ENCODE data around the gene MRPS16. TPM values are rescaled to one million over a fixed set of nuclear protein-coding genes. Genes with fewer than 3 reads are reported as not detected.
A peak's percentile ranks its signal among the peaks of the same experiment; 100 is the strongest.

The MRPS16 gene
- total and polyA plus RNA-seq, 2 of the 13 experiments (the other 11 are each of a cell fraction or from before 2014, with no cell fraction given) = 70.1 to 135 TPM

DNA sequence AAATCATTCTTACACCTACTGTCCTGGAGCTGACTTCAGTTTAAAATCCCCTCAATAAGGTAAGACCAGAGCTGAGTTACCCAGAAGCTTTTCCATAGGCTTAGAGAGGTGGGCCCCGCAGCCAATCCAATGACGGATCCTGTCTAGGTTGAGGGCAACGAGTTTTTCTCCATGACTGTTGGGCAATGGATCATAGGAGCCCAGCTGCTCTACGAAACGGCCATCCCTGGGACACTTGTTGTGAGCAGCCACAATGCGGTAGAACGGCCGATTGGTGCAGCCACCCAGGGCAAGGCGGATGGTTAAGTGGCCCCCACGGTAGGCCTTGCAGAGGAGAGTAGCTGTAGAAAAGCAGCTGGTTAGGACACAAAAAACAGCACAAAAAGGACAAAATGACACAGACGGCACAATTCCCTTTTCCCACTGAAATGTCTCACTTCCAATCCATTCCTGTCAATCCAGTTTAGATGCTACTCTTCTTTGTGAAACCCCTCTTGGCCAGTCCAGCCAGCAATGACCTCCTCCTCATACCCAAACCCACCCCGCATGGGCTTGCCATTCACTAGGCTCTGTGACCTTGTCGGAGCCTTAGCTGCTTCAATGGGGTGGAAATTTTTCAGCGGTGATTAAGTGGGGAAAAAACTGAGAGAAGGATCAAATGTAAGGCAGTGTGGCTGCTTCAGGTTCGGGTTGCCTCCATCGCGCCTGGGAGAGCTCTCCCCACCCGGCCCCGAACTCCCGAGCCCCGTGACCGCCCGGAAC lies 580 bp downstream of the MRPS16 start (continued):
- no peak; the same call in 1 of the 2 replicates for TF ChIP-seq ZNF839 (CRISPR knock-in tag; IDR thresholded peaks at IDR 0.05; ENCODE audit: borderline replicate concordance)
- TF ChIP-seq, protein P1, sequence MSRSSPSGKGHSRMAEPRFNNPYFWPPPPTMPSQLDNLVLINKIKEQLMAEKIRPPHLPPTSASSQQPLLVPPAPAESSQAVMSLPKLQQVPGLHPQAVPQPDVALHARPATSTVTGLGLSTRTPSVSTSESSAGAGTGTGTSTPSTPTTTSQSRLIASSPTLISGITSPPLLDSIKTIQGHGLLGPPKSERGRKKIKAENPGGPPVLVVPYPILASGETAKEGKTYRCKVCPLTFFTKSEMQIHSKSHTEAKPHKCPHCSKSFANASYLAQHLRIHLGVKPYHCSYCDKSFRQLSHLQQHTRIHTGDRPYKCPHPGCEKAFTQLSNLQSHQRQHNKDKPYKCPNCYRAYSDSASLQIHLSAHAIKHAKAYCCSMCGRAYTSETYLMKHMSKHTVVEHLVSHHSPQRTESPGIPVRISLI (CRISPR knock-in tag; IDR thresholded peaks at IDR 0.05; ENCODE audit: borderline replicate concordance) = 0 out of 2 replicates have a peak, but pooled peaks have one; percentile 22
- TF ChIP-seq, protein P2, sequence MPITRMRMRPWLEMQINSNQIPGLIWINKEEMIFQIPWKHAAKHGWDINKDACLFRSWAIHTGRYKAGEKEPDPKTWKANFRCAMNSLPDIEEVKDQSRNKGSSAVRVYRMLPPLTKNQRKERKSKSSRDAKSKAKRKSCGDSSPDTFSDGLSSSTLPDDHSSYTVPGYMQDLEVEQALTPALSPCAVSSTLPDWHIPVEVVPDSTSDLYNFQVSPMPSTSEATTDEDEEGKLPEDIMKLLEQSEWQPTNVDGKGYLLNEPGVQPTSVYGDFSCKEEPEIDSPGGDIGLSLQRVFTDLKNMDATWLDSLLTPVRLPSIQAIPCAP (CRISPR knock-in tag; IDR thresholded peaks at IDR 0.05; ENCODE audit: low read depth) = no peak
- TF ChIP-seq KDM3A (CRISPR knock-in tag; IDR thresholded peaks at IDR 0.05; ENCODE audit: low read depth) = no peak
- TF ChIP-seq SUZ12 (IDR thresholded peaks at IDR 0.05; ENCODE audit: low read depth, low read length) = no peak
- TF ChIP-seq GTF2F1 (IDR thresholded peaks at IDR 0.05; ENCODE audit: low read length) = no peak
- TF ChIP-seq ZMYM4 (CRISPR knock-in tag; IDR thresholded peaks at IDR 0.05) = no peak
- TF ChIP-seq CBX2 (IDR thresholded peaks at IDR 0.05; ENCODE audit: low read depth, low read length) = no peak
- no peak for TF ChIP-seq CBX2 (CRISPR knock-in tag; IDR thresholded peaks at IDR 0.05; ENCODE audit: low read depth)
- no peak for TF ChIP-seq PRMT3 (CRISPR knock-in tag; IDR thresholded peaks at IDR 0.05; ENCODE audit: borderline replicate concordance, low read depth)
- TF ChIP-seq, protein P3, sequence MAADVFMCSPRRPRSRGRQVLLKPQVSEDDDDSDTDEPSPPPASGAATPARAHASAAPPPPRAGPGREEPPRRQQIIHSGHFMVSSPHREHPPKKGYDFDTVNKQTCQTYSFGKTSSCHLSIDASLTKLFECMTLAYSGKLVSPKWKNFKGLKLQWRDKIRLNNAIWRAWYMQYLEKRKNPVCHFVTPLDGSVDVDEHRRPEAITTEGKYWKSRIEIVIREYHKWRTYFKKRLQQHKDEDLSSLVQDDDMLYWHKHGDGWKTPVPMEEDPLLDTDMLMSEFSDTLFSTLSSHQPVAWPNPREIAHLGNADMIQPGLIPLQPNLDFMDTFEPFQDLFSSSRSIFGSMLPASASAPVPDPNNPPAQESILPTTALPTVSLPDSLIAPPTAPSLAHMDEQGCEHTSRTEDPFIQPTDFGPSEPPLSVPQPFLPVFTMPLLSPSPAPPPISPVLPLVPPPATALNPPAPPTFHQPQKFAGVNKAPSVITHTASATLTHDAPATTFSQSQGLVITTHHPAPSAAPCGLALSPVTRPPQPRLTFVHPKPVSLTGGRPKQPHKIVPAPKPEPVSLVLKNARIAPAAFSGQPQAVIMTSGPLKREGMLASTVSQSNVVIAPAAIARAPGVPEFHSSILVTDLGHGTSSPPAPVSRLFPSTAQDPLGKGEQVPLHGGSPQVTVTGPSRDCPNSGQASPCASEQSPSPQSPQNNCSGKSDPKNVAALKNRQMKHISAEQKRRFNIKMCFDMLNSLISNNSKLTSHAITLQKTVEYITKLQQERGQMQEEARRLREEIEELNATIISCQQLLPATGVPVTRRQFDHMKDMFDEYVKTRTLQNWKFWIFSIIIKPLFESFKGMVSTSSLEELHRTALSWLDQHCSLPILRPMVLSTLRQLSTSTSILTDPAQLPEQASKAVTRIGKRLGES (CRISPR knock-in tag; IDR thresholded peaks at IDR 0.05; ENCODE audit: borderline replicate concordance) = no peak
- peak; percentile 33; the same call in 1 of the 2 replicates for TF ChIP-seq KLF12 (CRISPR knock-in tag; IDR thresholded peaks at IDR 0.05; ENCODE audit: borderline replicate concordance)
- TF ChIP-seq, protein P4, sequence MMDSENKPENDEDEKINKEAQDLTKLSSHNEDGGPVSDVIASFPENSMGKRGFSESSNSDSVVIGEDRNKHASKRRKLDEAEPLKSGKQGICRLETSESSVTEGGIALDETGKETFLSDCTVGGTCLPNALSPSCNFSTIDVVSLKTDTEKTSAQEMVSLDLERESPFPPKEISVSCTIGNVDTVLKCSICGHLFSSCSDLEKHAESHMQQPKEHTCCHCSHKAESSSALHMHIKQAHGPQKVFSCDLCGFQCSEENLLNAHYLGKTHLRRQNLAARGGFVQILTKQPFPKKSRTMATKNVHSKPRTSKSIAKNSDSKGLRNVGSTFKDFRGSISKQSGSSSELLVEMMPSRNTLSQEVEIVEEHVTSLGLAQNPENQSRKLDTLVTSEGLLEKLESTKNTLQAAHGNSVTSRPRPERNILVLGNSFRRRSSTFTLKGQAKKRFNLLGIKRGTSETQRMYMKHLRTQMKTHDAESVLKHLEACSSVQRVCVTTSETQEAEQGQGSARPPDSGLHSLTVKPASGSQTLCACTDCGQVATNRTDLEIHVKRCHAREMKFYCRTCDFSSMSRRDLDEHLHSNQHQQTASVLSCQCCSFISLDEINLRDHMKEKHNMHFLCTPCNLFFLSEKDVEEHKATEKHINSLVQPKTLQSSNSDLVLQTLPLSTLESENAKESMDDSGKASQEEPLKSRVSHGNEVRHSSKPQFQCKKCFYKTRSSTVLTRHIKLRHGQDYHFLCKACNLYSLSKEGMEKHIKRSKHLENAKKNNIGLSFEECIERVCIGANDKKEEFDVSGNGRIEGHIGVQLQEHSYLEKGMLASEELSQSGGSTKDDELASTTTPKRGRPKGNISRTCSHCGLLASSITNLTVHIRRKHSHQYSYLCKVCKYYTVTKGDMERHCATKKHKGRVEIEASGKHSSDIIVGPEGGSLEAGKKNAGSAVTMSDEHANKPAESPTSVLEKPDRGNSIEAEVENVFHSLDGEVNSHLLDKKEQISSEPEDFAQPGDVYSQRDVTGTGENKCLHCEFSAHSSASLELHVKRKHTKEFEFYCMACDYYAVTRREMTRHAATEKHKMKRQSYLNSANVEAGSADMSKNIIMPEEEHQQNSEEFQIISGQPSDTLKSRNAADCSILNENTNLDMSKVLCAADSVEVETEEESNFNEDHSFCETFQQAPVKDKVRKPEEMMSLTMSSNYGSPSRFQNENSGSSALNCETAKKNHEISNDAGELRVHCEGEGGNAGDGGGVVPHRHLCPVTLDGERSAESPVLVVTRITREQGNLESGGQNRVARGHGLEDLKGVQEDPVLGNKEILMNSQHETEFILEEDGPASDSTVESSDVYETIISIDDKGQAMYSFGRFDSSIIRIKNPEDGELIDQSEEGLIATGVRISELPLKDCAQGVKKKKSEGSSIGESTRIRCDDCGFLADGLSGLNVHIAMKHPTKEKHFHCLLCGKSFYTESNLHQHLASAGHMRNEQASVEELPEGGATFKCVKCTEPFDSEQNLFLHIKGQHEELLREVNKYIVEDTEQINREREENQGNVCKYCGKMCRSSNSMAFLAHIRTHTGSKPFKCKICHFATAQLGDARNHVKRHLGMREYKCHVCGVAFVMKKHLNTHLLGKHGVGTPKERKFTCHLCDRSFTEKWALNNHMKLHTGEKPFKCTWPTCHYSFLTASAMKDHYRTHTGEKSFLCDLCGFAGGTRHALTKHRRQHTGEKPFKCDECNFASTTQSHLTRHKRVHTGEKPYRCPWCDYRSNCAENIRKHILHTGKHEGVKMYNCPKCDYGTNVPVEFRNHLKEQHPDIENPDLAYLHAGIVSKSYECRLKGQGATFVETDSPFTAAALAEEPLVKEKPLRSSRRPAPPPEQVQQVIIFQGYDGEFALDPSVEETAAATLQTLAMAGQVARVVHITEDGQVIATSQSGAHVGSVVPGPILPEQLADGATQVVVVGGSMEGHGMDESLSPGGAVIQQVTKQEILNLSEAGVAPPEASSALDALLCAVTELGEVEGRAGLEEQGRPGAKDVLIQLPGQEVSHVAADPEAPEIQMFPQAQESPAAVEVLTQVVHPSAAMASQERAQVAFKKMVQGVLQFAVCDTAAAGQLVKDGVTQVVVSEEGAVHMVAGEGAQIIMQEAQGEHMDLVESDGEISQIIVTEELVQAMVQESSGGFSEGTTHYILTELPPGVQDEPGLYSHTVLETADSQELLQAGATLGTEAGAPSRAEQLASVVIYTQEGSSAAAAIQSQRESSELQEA (CRISPR knock-in tag; IDR thresholded peaks at IDR 0.05; ENCODE audit: not compliant biosample characterization) = no peak
- no peak for TF ChIP-seq MXI1 (IDR thresholded peaks at IDR 0.05; ENCODE audit: borderline replicate concordance, low read depth, low read length)
- no peak for TF ChIP-seq SRSF4 (IDR thresholded peaks at IDR 0.05; ENCODE audit: low read depth, low read length, poor library complexity, severe bottlenecking)
